Measurements from ENCODE around the gene SORL1. TPM values are rescaled to one million over a fixed set of nuclear protein-coding genes. Genes with fewer than 3 reads are reported as not detected.

SORL1 gene
- total RNA-seq, 4 donors from 2014 or later = 12.1 to 42.8 (median 21.0) TPM

GRCh38 chr11:121681550-121682268 is 229.6 kb downstream of the SORL1 start:
- Histone ChIP-seq H3K4me1 (no peaks in the 10 kb centered on the region), H3K4me3 (no peak overlapping the region), H3K27ac (no peak overlapping the region), H3K9me3 (no peaks in the 10 kb centered on the region), H3K36me3 (no peaks in the 10 kb centered on the region), H3K27me3 (no peaks in the 10 kb centered on the region)
- WGBS = 43% methylated on average over 1 of the region's 1 CpG
- no peak for TF ChIP-seq POLR2AphosphoS5 (IDR thresholded peaks at IDR 0.05)
- no peak for TF ChIP-seq EP300 (IDR thresholded peaks at IDR 0.05)
- no peak for TF ChIP-seq POLR2A (IDR thresholded peaks at IDR 0.05)
- no peak for TF ChIP-seq CTCF (IDR thresholded peaks at IDR 0.05)
- DNase-seq (ENCODE audit: low spot score in 2 of 2) = no peak

Other genes starting within 250 kb of the SORL1 start
- 10 to 100 TPM; 16.3 to 43.4 (median 29.8) TPM for gene SC5D, start 159.5 kb upstream of the SORL1 start, total RNA-seq

All from suprapubic skin (tissue), 4 donors.